ENCODE data around the gene TUBGCP3.

Gene TUBGCP3

DNA sequence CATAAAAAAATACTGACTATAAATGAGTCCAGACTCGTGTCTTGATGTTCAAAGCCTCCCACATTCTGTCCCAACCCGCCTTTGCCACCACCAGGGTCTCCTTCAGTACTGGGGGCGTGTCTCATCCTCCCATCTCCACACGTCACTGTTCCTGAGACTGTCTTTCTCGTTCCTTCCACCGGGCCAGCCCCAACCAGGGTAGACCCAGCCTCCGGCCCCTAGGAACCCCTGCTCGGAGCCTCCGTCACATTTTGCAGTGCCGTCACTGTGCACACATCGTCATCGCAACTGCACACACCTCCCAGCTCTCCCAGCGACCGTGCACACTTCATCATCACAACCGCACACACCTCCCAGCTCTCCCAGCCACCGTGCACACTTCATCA lies 138.4 kb downstream of the TUBGCP3 start:
- H3K36me3 ChIP-seq (ENCODE audit: control insufficient read depth, insufficient read depth, low read length) = no peaks in the 10 kb centered on the region
- H3K27ac ChIP-seq (ENCODE audit: insufficient read depth, low read length, poor library complexity, severe bottlenecking) = no peak overlapping the region
- no peaks in the 10 kb centered on the region for H3K4me1 ChIP-seq (ENCODE audit: control insufficient read depth, insufficient read depth, low read length, poor library complexity, severe bottlenecking)
- no peak for DNase-seq
- no peak overlapping the region for H3K4me3 ChIP-seq (ENCODE audit: insufficient read depth, low read depth, low read length, poor library complexity, severe bottlenecking)
- no peaks in the 10 kb centered on the region for H3K27me3 ChIP-seq (replicated peaks; ENCODE audit: control insufficient read depth, insufficient read depth, low read length, poor library complexity, severe bottlenecking)
- H3K9me3 ChIP-seq (ENCODE audit: control insufficient read depth, low read length) = no peaks in the 10 kb centered on the region

DNA sequence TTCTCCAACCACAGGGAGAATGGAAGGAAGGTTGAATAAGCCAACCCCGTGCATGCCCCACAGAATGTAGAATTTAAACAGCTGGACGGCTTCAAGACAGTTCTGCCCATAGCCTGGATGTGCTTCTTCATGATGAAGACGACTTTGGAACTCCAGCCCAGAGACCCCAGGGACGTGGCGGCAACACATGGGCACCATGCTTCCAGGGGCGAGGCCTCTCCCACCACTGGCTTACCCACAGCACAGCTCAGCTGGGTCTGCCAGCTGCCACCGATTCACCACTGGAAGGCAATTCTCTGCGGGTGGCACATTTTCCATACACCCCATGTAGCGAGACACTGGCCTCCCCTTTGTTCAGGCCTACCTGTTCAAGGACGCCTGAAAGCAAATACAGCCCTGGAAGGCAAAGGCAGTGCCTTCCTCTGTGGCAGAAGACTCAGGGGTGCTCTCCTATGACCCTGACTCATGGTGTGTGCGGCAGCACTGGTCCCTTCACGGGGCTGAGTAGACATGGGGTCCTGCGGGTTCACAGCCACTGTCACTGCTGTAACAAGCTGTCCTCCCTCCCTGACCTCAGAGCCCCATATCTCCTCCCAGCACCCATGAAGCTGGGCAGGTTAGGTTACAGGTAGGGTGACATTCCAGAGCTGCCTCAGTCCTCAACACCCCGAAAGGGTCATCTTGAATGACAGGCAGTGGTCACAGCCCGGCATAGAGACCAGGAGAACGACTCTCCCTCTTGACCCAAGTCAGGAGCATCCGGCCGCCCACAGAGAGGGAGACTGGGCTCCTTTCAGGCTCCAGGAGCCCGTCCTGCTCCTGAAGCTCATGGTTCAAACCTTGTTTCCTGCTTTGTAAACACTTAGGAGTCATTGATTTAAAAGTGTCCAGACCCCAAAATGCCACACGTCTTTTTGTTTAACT lies 139.1 kb downstream of the TUBGCP3 start:
- Histone ChIP-seq H3K27ac (ENCODE audit: insufficient read depth, low read length, poor library complexity, severe bottlenecking) (no peak overlapping the region), H3K9me3 (ENCODE audit: control insufficient read depth, low read length) (no peaks in the 10 kb centered on the region), H3K36me3 (ENCODE audit: control insufficient read depth, insufficient read depth, low read length) (no peaks in the 10 kb centered on the region), H3K4me1 (ENCODE audit: control insufficient read depth, insufficient read depth, low read length, poor library complexity, severe bottlenecking) (no peaks in the 10 kb centered on the region), H3K27me3 (replicated peaks; ENCODE audit: control insufficient read depth, insufficient read depth, low read length, poor library complexity, severe bottlenecking) (no peaks in the 10 kb centered on the region), H3K4me3 (ENCODE audit: insufficient read depth, low read depth, low read length, poor library complexity, severe bottlenecking) (no peak overlapping the region)
- no peak for DNase-seq

DNA sequence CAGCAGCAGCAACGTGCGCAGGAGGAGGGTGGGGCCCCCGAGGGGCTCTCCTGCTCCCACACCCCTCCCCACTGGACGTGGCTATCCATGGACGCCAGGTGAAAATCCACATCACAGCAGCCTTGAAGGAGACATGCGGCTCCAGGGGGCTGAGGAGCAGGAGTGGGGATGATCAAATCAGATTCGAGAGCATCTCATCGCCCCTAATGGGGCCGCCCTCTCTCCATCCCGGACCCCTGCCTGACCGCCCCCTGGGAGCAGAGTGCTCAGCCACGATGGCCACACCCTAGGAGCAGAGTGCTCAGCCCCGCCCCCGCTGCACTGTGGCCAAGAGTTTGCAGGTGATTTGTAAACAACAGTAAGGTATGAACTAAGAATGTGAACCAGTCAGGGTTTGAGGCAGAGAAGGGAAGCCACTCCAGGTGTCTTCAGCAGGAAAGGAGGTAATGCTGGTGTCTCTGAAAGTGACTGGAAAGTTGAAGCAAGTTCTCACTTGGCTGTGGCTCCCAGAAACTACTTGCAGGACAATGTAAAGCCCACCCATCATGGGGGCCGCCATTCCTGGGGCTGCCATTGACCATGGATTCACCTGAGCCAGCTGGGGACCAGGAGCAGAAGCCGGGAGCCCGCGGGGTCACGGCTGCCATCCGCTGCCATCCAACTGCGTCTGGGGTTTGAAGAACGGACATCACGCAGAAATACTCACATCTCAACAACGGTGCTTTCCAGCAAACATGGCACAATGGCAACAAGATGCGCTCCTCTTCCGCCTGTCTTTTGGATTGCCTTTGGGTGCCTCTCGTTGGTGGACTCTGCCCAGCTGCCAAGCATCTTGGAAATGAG lies 140.0 kb downstream of the TUBGCP3 start:
- Histone ChIP-seq H3K27me3 (replicated peaks; ENCODE audit: control insufficient read depth, insufficient read depth, low read length, poor library complexity, severe bottlenecking) (peaks cover under 1% of the 10 kb centered on the region), H3K4me1 (ENCODE audit: control insufficient read depth, insufficient read depth, low read length, poor library complexity, severe bottlenecking) (no peaks in the 10 kb centered on the region), H3K9me3 (ENCODE audit: control insufficient read depth, low read length) (no peaks in the 10 kb centered on the region), H3K27ac (ENCODE audit: insufficient read depth, low read length, poor library complexity, severe bottlenecking) (no peak overlapping the region), H3K4me3 (ENCODE audit: insufficient read depth, low read depth, low read length, poor library complexity, severe bottlenecking) (no peak overlapping the region), H3K36me3 (ENCODE audit: control insufficient read depth, insufficient read depth, low read length) (no peaks in the 10 kb centered on the region)
- DNase-seq = no peak

DNA sequence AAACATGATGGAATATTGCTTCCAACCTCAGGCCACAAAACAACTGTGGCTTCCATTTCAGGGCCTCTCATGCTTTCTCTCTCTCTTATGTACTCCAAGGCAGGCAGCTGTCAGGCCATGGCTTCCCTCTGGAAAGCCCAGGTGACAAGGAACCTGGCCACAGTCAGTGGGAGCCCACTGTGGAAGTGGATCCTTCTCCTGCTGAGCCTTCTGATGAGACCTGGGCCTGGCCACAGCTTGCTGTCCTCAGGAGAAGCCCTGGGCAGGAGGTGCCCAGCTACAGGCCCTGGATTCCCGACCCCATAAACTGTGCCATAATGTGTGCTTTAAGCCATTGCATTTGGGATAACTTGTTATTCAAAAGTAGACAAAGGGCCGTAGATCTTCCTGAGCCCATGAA lies 140.6 kb downstream of the TUBGCP3 start:
- Histone ChIP-seq H3K27me3 (replicated peaks; ENCODE audit: control insufficient read depth, insufficient read depth, low read length, poor library complexity, severe bottlenecking) (peaks cover 4% of the 10 kb centered on the region), H3K4me1 (ENCODE audit: control insufficient read depth, insufficient read depth, low read length, poor library complexity, severe bottlenecking) (no peaks in the 10 kb centered on the region), H3K4me3 (ENCODE audit: insufficient read depth, low read depth, low read length, poor library complexity, severe bottlenecking) (no peak overlapping the region), H3K27ac (ENCODE audit: insufficient read depth, low read length, poor library complexity, severe bottlenecking) (no peak overlapping the region), H3K36me3 (ENCODE audit: control insufficient read depth, insufficient read depth, low read length) (no peaks in the 10 kb centered on the region), H3K9me3 (ENCODE audit: control insufficient read depth, low read length) (no peaks in the 10 kb centered on the region)
- no peak for DNase-seq

DNA sequence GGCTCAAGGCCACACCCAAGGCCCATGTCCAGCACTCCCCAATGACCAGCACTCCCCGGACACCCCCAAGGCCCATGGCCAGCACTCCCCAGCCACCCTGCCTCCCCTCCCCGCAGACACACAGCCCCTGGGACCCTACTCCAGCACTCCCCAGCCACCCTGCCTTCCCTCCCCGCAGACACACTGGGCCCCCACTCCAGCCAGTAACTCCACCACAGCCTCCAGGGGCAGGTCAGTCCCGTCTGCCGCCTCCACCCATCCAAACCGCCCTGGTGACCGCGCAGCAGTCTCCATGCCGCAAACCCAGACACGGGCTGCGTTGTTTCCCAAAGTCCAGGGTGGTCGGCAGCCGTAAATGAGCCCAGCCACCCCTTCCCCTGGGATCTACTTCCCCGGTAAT lies 141.1 kb downstream of the TUBGCP3 start:
- no peak for DNase-seq
- Histone ChIP-seq H3K4me1 (ENCODE audit: control insufficient read depth, insufficient read depth, low read length, poor library complexity, severe bottlenecking) (no peaks in the 10 kb centered on the region), H3K9me3 (ENCODE audit: control insufficient read depth, low read length) (no peaks in the 10 kb centered on the region), H3K27ac (ENCODE audit: insufficient read depth, low read length, poor library complexity, severe bottlenecking) (no peak overlapping the region), H3K27me3 (replicated peaks; ENCODE audit: control insufficient read depth, insufficient read depth, low read length, poor library complexity, severe bottlenecking) (peaks cover 4% of the 10 kb centered on the region), H3K36me3 (ENCODE audit: control insufficient read depth, insufficient read depth, low read length) (no peaks in the 10 kb centered on the region), H3K4me3 (ENCODE audit: insufficient read depth, low read depth, low read length, poor library complexity, severe bottlenecking) (no peak overlapping the region)

DNA sequence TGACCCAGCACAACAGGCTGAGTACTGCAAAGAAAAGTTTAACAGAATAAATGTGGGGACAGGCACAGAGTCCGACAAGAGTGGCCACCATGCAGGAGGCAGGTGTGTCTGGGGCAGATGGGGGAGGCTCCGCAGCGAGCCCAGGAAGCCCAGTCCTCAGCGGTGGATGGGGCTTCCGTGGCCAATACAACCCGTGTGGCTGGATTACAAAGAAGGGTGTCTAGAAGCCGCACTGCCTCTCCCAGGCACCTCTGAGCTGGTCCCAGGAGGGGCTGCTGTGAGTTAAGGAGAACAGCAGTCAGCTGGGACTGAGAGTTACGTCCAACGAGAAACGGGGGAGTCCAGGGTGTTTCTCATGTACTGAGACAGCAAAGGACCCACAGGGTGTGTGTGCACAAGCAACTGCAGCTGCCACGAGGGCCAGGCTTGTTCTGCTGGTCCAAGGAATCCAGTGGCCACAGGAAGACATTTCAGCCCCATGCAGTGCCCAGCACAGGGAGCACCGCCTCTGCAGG lies 141.5 kb downstream of the TUBGCP3 start:
- Histone ChIP-seq H3K4me1 (ENCODE audit: control insufficient read depth, insufficient read depth, low read length, poor library complexity, severe bottlenecking) (no peaks in the 10 kb centered on the region), H3K27ac (ENCODE audit: insufficient read depth, low read length, poor library complexity, severe bottlenecking) (no peak overlapping the region), H3K9me3 (ENCODE audit: control insufficient read depth, low read length) (no peaks in the 10 kb centered on the region), H3K27me3 (replicated peaks; ENCODE audit: control insufficient read depth, insufficient read depth, low read length, poor library complexity, severe bottlenecking) (peaks cover 4% of the 10 kb centered on the region), H3K4me3 (ENCODE audit: insufficient read depth, low read depth, low read length, poor library complexity, severe bottlenecking) (no peak overlapping the region), H3K36me3 (ENCODE audit: control insufficient read depth, insufficient read depth, low read length) (no peaks in the 10 kb centered on the region)
- DNase-seq = no peak

DNA sequence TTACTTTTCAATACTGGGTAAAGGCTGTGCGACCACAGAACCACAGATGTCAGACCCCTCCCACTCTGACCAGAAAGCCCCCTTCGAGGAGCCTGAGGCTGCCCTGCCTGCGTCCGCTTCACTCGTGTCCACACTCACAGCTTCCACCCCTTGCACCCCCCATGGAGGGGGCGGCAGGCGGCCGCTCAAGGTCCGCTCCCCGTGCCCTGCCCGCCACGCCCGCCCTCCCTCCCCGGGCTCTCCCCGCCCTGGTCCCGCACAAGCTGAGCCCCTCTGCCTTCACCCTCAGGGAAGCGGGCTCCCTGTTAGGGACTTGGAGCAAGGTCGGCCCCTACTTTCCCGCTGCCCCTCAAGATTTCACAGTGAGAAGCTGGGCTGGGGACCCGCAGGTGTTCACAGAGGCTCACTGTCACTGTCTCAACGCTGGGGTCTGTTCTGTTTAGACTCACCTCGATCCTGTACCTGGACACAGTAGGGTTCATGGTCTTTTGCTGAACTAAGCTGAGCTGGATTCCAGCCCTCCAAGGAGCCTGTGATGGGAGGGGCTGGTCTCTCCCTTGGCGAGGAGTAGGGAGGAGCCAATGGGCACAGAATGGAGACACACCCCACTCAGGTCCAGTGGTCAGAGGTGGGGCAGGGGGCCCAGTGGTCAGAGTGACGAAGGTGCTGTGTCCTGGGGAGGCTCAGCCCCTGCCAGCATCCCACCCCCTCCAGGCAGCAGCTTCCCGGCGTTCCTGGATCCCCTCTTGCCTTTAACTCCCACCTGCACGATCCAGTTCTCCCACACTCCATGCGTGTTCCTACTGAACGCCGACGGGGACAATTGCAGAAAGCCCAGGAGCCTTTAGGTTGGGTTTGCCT lies 142.3 kb downstream of the TUBGCP3 start:
- DNase-seq = no peak
- Histone ChIP-seq H3K27me3 (replicated peaks; ENCODE audit: control insufficient read depth, insufficient read depth, low read length, poor library complexity, severe bottlenecking) (peaks cover 4% of the 10 kb centered on the region), H3K4me3 (ENCODE audit: insufficient read depth, low read depth, low read length, poor library complexity, severe bottlenecking) (no peak overlapping the region), H3K36me3 (ENCODE audit: control insufficient read depth, insufficient read depth, low read length) (no peaks in the 10 kb centered on the region), H3K4me1 (ENCODE audit: control insufficient read depth, insufficient read depth, low read length, poor library complexity, severe bottlenecking) (no peaks in the 10 kb centered on the region), H3K9me3 (ENCODE audit: control insufficient read depth, low read length) (no peaks in the 10 kb centered on the region), H3K27ac (ENCODE audit: insufficient read depth, low read length, poor library complexity, severe bottlenecking) (no peak overlapping the region)

DNA sequence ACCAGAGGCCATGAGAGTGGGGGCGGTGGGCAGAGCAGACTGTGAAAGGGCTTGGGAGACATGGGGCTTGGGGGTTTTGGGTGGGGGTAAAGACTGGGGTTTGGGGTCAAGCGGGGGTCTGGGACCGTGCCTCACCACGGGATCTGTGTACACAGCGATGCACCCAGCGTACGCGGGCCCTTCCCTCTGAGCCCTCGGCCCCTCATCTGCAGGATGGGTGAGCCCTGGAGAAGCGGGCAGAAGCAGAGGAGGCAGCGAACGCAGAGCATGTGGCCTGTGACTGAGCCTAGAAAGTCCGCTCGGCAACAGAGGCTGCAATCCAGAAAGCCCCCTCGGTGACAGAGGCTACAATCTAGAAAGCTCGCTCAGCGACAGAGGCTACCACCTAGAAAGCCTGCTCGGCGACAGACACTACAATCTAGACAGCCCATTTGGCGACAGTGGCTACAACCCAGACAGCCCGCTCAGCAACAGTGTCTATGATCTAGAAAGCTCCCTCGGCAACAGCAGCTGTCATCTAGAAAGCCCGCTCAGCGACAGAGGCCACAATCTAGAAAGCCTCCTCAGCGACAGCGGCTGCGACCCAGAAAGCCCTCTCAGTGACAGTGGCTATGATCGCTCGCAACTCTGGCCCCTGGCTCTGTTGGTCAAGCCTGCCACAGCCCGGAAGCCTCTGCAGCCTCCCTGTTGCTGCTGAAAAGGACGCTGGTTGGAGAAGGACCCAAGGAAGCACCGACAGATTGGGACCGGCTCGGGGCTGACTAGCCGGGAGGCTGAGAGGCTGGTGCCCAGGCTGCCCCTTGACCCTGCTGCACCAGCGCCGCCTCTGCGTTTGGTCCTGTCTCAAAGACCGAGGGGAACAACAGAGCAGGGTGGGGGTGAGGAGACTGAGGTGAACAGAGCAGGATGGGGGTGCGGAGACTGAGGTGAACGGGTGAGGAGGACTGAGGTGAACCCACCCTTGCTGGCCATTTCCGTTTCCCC lies 143.2 kb downstream of the TUBGCP3 start:
- Histone ChIP-seq H3K9me3 (ENCODE audit: control insufficient read depth, low read length) (no peaks in the 10 kb centered on the region), H3K4me1 (ENCODE audit: control insufficient read depth, insufficient read depth, low read length, poor library complexity, severe bottlenecking) (no peaks in the 10 kb centered on the region), H3K4me3 (ENCODE audit: insufficient read depth, low read depth, low read length, poor library complexity, severe bottlenecking) (no peak overlapping the region), H3K27ac (ENCODE audit: insufficient read depth, low read length, poor library complexity, severe bottlenecking) (no peak overlapping the region), H3K27me3 (replicated peaks; ENCODE audit: control insufficient read depth, insufficient read depth, low read length, poor library complexity, severe bottlenecking) (peaks cover 4% of the 10 kb centered on the region), H3K36me3 (ENCODE audit: control insufficient read depth, insufficient read depth, low read length) (no peaks in the 10 kb centered on the region)
- no peak for DNase-seq

DNA sequence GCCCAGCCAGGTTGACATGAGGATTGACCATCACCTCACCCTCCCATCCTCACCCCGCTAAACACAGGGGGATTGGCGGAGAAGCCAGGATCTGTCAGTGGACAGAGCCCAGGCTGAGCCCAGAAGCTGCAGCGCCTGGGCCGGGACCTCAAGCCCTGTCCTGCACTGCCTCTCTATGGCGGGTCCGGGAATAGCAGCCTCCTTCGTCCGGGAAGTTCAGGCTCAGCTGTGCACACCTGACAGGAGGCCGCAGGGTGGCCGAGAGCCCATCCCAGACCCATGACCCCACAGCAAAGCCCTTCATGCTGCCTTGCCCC lies 144.0 kb downstream of the TUBGCP3 start:
- H3K27me3 ChIP-seq (replicated peaks; ENCODE audit: control insufficient read depth, insufficient read depth, low read length, poor library complexity, severe bottlenecking) = peaks cover 4% of the 10 kb centered on the region
- no peak overlapping the region for H3K27ac ChIP-seq (ENCODE audit: insufficient read depth, low read length, poor library complexity, severe bottlenecking)
- no peak for DNase-seq
- no peaks in the 10 kb centered on the region for H3K4me1 ChIP-seq (ENCODE audit: control insufficient read depth, insufficient read depth, low read length, poor library complexity, severe bottlenecking)
- no peaks in the 10 kb centered on the region for H3K9me3 ChIP-seq (ENCODE audit: control insufficient read depth, low read length)
- H3K4me3 ChIP-seq (ENCODE audit: insufficient read depth, low read depth, low read length, poor library complexity, severe bottlenecking) = no peak overlapping the region
- H3K36me3 ChIP-seq (ENCODE audit: control insufficient read depth, insufficient read depth, low read length) = no peaks in the 10 kb centered on the region
